Nephron progenitor cell (in vitro differentiated cells): Measurements from ENCODE around the gene BTN1A1.

ENCODE experiments used
- DNase-seq: peaks from one replicate; pipeline ENCODE4 v3.0.0; 2021
- H3K27ac Mint-ChIP-seq: 2 replicates; pipeline ENCODE4 v1.8.0; 2021; ENCODE audit warnings: mild to moderate bottlenecking, moderate library complexity, mixed read lengths
- H3K27me3 Mint-ChIP-seq: 2 replicates; pipeline ENCODE4 v1.8.0; 2021; ENCODE audit warnings: mild to moderate bottlenecking, low read depth, mixed read lengths; ENCODE audit not compliant: poor library complexity
- H3K36me3 Mint-ChIP-seq: 2 replicates; pipeline ENCODE4 v1.8.0; 2021; ENCODE audit warnings: low read depth, mixed read lengths
- H3K4me1 Mint-ChIP-seq: 2 replicates; pipeline ENCODE4 v1.8.0; 2021; ENCODE audit warnings: mixed read lengths
- H3K4me3 Mint-ChIP-seq: 2 replicates; pipeline ENCODE4 v1.8.0; 2021; ENCODE audit warnings: mild to moderate bottlenecking, moderate library complexity, mixed read lengths
- H3K9me3 Mint-ChIP-seq: 2 replicates; pipeline ENCODE4 v1.8.0; 2021; ENCODE audit warnings: mild to moderate bottlenecking, moderate library complexity, mixed read lengths
- TF ChIP-seq, protein P1 (sequence below): fragments of 200-600 bp; sonication (generic); IDR thresholded peaks from 2 replicates; pipeline ENCODE4 v1.5.0; 2021; ENCODE audit warnings: antibody characterized with exemption

Gene BTN1A1

DNA sequence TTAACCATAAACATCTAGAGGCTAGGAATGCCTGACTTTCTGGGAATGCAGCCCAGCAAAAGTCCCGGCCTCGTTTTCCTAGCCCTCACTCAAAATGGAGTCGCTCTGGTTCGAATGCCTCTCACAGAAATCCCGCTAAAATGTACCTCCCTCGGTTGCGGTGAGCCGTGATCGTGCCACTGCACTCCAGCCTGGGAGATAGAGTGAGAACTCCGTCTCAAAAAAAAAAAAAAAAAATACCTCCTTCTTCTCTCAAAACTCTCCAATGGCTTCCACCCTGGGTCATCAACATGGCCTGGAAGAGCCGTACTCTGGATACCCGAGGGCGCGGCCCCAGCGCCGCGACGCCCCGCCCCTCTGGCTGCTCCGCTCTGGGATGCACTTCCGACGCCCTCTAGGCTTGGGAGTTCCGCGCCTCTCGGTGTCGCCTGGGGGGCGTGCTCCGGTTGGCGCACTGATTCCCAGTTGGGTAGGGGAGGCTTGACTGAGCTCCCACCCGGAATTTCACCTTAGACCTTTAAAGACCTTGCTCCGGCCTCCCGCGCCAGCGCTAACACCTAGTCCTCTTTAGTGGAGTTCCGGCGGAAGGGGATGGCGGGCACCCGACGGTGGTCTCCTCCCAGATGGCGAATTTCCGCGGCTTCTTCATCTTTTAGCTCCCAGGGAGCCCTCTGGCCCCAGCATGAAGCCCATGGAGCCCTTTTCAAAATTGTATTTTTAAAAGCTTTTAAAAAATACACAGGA lies 50.3 kb downstream of the BTN1A1 start:
- Mint-ChIP-seq H3K4me1 (peaks cover 14% of the 10 kb centered on the region), H3K36me3 (peaks cover 18% of the 10 kb centered on the region), H3K27me3 (no peaks in the 10 kb centered on the region), H3K9me3 (no peaks in the 10 kb centered on the region), H3K4me3 (peak overlapping the region; percentile 81), H3K27ac (peak overlapping the region; percentile 13)
- TF ChIP-seq, protein P1, sequence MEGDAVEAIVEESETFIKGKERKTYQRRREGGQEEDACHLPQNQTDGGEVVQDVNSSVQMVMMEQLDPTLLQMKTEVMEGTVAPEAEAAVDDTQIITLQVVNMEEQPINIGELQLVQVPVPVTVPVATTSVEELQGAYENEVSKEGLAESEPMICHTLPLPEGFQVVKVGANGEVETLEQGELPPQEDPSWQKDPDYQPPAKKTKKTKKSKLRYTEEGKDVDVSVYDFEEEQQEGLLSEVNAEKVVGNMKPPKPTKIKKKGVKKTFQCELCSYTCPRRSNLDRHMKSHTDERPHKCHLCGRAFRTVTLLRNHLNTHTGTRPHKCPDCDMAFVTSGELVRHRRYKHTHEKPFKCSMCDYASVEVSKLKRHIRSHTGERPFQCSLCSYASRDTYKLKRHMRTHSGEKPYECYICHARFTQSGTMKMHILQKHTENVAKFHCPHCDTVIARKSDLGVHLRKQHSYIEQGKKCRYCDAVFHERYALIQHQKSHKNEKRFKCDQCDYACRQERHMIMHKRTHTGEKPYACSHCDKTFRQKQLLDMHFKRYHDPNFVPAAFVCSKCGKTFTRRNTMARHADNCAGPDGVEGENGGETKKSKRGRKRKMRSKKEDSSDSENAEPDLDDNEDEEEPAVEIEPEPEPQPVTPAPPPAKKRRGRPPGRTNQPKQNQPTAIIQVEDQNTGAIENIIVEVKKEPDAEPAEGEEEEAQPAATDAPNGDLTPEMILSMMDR = no peak
- peak; percentile 81 for DNase-seq

DNA sequence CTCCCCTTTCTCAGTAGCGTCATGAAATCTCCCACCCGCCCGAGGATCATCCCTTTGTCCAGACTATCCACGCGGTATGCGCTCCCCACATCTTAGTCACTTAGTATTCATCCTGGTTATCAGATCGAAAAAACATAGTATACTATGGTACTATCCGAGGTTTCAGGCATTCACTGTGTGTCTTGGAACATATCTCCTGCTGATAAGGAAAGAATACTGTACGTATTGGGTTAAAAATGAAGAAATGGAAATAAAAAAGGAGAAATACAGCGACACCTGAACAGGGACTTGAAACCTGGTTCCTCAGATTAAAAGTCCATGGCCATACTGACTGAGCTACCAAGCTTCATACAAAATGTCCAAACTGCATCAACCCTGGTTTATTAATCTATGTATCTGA lies 52.1 kb downstream of the BTN1A1 start:
- TF ChIP-seq, protein P1 = no peak
- Mint-ChIP-seq H3K9me3 (no peaks in the 10 kb centered on the region), H3K36me3 (peaks cover under 1% of the 10 kb centered on the region), H3K27me3 (peaks cover 7% of the 10 kb centered on the region), H3K4me3 (no peak overlapping the region), H3K27ac (no peak overlapping the region), H3K4me1 (peaks cover 16% of the 10 kb centered on the region)
- DNase-seq = no peak

DNA sequence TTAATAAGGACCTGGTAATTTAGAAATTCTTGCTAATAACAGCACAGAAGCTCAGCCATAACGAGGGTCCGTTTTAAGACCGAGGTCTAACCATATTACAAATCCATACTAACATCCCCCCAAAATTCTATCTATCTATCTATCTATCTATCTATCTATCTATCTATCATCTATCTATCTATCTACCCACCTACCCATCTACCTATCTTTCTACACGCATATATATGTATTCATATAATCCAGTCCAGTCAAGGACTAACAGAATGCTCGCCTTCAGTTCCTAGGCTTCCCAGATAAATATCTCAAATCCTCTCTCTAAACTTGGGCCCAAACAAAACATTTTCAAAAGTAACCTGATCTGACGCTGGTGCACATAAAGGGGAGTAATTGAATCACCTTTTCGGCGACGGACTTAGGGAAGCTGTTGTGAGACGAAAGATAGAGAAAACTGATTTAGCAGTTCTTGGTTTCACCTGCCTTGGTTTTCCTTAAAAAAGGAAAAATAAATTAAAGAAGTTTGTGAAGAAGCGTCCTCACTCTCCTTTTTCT lies 52.6 kb downstream of the BTN1A1 start:
- TF ChIP-seq, protein P1 = no peak
- H3K27me3 Mint-ChIP-seq = peaks cover 7% of the 10 kb centered on the region
- no peaks in the 10 kb centered on the region for H3K36me3 Mint-ChIP-seq
- H3K27ac Mint-ChIP-seq = no peak overlapping the region
- peaks cover 16% of the 10 kb centered on the region for H3K4me1 Mint-ChIP-seq
- no peak overlapping the region for H3K4me3 Mint-ChIP-seq
- H3K9me3 Mint-ChIP-seq = no peaks in the 10 kb centered on the region
- DNase-seq = no peak

DNA sequence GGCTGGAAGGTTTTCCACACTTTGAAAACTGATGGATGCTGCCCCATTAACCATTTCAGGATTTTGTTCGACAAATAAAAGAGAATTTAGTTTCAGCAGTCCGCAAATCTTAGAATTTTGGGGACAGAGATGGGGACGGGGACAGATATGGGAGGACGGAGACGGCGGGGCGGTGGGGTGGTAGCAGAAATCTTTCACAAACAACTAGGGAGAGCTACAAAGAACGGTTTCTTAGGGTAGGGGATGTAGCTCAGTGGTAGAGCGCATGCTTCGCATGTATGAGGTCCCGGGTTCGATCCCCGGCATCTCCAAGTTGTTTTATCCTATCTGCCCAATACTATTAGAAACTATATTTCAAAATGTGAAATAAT lies 53.1 kb downstream of the BTN1A1 start:
- TF ChIP-seq, protein P1 = no peak
- Mint-ChIP-seq H3K27me3 (peaks cover 13% of the 10 kb centered on the region), H3K36me3 (no peaks in the 10 kb centered on the region), H3K9me3 (no peaks in the 10 kb centered on the region), H3K4me1 (peaks cover 16% of the 10 kb centered on the region), H3K27ac (no peak overlapping the region), H3K4me3 (no peak overlapping the region)
- peak; percentile 81 for DNase-seq

DNA sequence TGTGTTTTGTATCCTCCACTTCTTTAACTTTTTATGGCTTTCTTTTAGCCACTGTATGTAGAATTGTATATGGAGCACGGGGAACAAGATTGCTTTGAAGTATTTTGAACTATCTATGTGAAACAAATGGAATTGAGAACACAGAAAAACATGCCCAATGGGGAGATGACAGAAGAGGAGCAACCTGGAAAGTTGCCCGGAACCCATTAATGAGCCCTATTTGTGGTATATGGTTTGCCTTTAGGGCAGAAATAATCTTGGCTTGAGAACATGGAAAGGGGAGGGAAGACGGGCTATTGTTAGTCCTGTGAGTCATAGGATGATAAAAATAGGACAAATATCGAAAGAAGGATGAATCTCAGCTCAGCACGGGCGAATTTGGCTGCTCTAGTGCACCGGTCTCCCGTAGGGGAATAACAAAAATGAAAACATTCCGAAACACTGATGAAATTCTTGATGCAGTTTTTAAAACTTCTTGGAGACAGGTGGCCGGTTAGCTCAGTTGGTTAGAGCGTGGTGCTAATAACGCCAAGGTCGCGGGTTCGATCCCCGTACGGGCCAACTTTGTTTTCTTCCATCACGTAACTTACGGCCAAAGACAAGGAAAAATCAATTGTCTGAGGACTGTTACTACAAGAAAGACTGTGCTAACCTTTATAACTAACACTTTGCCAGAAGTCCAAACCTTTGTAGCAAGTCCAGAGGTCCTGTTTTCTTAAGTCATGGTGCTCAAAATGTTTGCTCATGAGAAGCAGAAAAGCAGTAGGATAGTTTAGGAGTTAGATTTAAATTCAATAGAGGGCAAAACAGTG lies 53.7 kb downstream of the BTN1A1 start:
- Mint-ChIP-seq H3K4me1 (peaks cover 16% of the 10 kb centered on the region), H3K36me3 (no peaks in the 10 kb centered on the region), H3K4me3 (no peak overlapping the region), H3K27me3 (peaks cover 14% of the 10 kb centered on the region), H3K27ac (no peak overlapping the region), H3K9me3 (no peaks in the 10 kb centered on the region)
- DNase-seq = peak; percentile 86
- TF ChIP-seq, protein P1 = no peak
